22Rv1 (cell line): ENCODE measurements around the gene PRR5.

Experiments
- CTCF ChIP-seq: fragments of 450-650 bp; IDR thresholded peaks from 2 replicates; pipeline ENCODE4 v1.5.1; 2017; ENCODE audit warnings: mild to moderate bottlenecking
- ZFX ChIP-seq: fragments of 450-650 bp; IDR thresholded peaks from 2 replicates; pipeline ENCODE4 v1.6.1; 2017; ENCODE audit warnings: antibody characterized with exemption, borderline replicate concordance

GRCh38 chr22:44727709-44728108, 25.7 kb downstream of the PRR5 start:
- TF ChIP-seq CTCF (no peak), ZFX (no peak)
